T-helper 2 cell treated with Interferon-gamma antibody and Interleukin-4, amounts not matched to agents 5 μg/mL and 100 μg/mL, for 36 hours (primary cell): ENCODE data around the gene GPRC5C.
A peak's percentile ranks its signal among the peaks of the same experiment; 100 is the strongest.

Experiments
- DNase-seq: peaks from one replicate; pipeline ENCODE4 v3.0.0; 2021; ENCODE audit warnings: low spot score
- H3K27ac Mint-ChIP-seq: one replicate; pipeline ENCODE4 v1.8.0; 2021; ENCODE audit warnings: mild to moderate bottlenecking, mixed read lengths
- H3K27me3 Mint-ChIP-seq: one replicate; pipeline ENCODE4 v1.8.0; 2021; ENCODE audit warnings: low read depth, mixed read lengths
- H3K36me3 Mint-ChIP-seq: one replicate; pipeline ENCODE4 v1.8.0; 2021; ENCODE audit warnings: low read depth, mixed read lengths
- H3K4me1 Mint-ChIP-seq: one replicate; pipeline ENCODE4 v1.8.0; 2021; ENCODE audit warnings: low read depth, mixed read lengths
- H3K4me3 Mint-ChIP-seq: one replicate; pipeline ENCODE4 v1.8.0; 2022; ENCODE audit warnings: mild to moderate bottlenecking, moderate library complexity, mixed read lengths
- H3K9me3 Mint-ChIP-seq: one replicate; pipeline ENCODE4 v1.8.0; 2021; ENCODE audit warnings: mixed read lengths

GPRC5C gene

GRCh38 chr17:74447628-74448159, 15.8 kb downstream of the GPRC5C start:
- Mint-ChIP-seq H3K9me3 (no peaks in the 10 kb centered on the region), H3K36me3 (no peaks in the 10 kb centered on the region), H3K4me3 (no peak overlapping the region), H3K27ac (no peak overlapping the region), H3K27me3 (peaks cover 3% of the 10 kb centered on the region), H3K4me1 (peaks cover 7% of the 10 kb centered on the region)
- DNase-seq, result no peak

GRCh38 chr17:74448756-74449155, 16.9 kb downstream of the GPRC5C start:
- Mint-ChIP-seq H3K4me1 (peaks cover 11% of the 10 kb centered on the region), H3K9me3 (no peaks in the 10 kb centered on the region), H3K4me3 (no peak overlapping the region), H3K27ac (no peak overlapping the region), H3K36me3 (no peaks in the 10 kb centered on the region), H3K27me3 (peaks cover 5% of the 10 kb centered on the region)
- DNase-seq, result no peak

- Mint-ChIP-seq H3K36me3 (no peaks in the 10 kb centered on the region), H3K4me3 (no peak overlapping the region), H3K9me3 (no peaks in the 10 kb centered on the region), H3K27ac (no peak overlapping the region), H3K4me1 (peaks cover 12% of the 10 kb centered on the region), H3K27me3 (peaks cover 5% of the 10 kb centered on the region)
- DNase-seq, result no peak
Observed at GRCh38 chr17:74449306-74449705, 17.4 kb downstream of the GPRC5C start.

- DNase-seq, result no peak
- H3K4me3 Mint-ChIP-seq, result no peak overlapping the region
- H3K36me3 Mint-ChIP-seq, result no peaks in the 10 kb centered on the region
- H3K9me3 Mint-ChIP-seq, result no peaks in the 10 kb centered on the region
- peaks cover 12% of the 10 kb centered on the region for H3K4me1 Mint-ChIP-seq
- no peak overlapping the region for H3K27ac Mint-ChIP-seq
- peaks cover 5% of the 10 kb centered on the region for H3K27me3 Mint-ChIP-seq
Observed at GRCh38 chr17:74449773-74450172, 17.9 kb downstream of the GPRC5C start.

- DNase-seq, result no peak
- Mint-ChIP-seq H3K4me1 (peaks cover 12% of the 10 kb centered on the region), H3K4me3 (no peak overlapping the region), H3K9me3 (no peaks in the 10 kb centered on the region), H3K36me3 (no peaks in the 10 kb centered on the region), H3K27ac (no peak overlapping the region), H3K27me3 (peaks cover 5% of the 10 kb centered on the region)
Observed at GRCh38 chr17:74450231-74450630, 18.3 kb downstream of the GPRC5C start.

- Mint-ChIP-seq H3K27me3 (peaks cover 5% of the 10 kb centered on the region), H3K4me1 (peaks cover 12% of the 10 kb centered on the region), H3K9me3 (no peaks in the 10 kb centered on the region), H3K27ac (no peak overlapping the region), H3K36me3 (no peaks in the 10 kb centered on the region), H3K4me3 (no peak overlapping the region)
- DNase-seq, result no peak
Observed at GRCh38 chr17:74450925-74451403, 19.1 kb downstream of the GPRC5C start.

GRCh38 chr17:74451557-74451956, 19.7 kb downstream of the GPRC5C start:
- Mint-ChIP-seq H3K9me3 (no peaks in the 10 kb centered on the region), H3K4me1 (peaks cover 12% of the 10 kb centered on the region), H3K27ac (no peak overlapping the region), H3K27me3 (peaks cover 5% of the 10 kb centered on the region), H3K36me3 (no peaks in the 10 kb centered on the region), H3K4me3 (no peak overlapping the region)
- DNase-seq, result no peak

GRCh38 chr17:74452033-74452840, 20.3 kb downstream of the GPRC5C start:
- Mint-ChIP-seq H3K27me3 (peaks cover 5% of the 10 kb centered on the region), H3K4me3 (peak overlapping the region; percentile 22), H3K9me3 (no peaks in the 10 kb centered on the region), H3K36me3 (no peaks in the 10 kb centered on the region), H3K4me1 (peaks cover 16% of the 10 kb centered on the region), H3K27ac (peak overlapping the region; percentile 6)
- DNase-seq, result no peak

- Mint-ChIP-seq H3K4me1 (peaks cover 20% of the 10 kb centered on the region), H3K4me3 (peak overlapping the region; percentile 22), H3K27me3 (peaks cover 5% of the 10 kb centered on the region), H3K36me3 (no peaks in the 10 kb centered on the region), H3K27ac (no peak overlapping the region), H3K9me3 (no peaks in the 10 kb centered on the region)
- no peak for DNase-seq
Observed at GRCh38 chr17:74452841-74453661, 21.2 kb downstream of the GPRC5C start.

- Mint-ChIP-seq H3K4me1 (peaks cover 24% of the 10 kb centered on the region), H3K27ac (no peak overlapping the region), H3K36me3 (no peaks in the 10 kb centered on the region), H3K4me3 (no peak overlapping the region), H3K9me3 (no peaks in the 10 kb centered on the region), H3K27me3 (peaks cover 10% of the 10 kb centered on the region)
- no peak for DNase-seq
Observed at GRCh38 chr17:74453665-74454196, 21.8 kb downstream of the GPRC5C start.

- Mint-ChIP-seq H3K36me3 (no peaks in the 10 kb centered on the region), H3K27ac (no peak overlapping the region), H3K9me3 (no peaks in the 10 kb centered on the region), H3K4me3 (peak overlapping the region; percentile 47), H3K27me3 (peaks cover 12% of the 10 kb centered on the region), H3K4me1 (peaks cover 27% of the 10 kb centered on the region)
- peak; percentile 79 for DNase-seq
Observed at GRCh38 chr17:74454197-74455024, 22.5 kb downstream of the GPRC5C start.

- Mint-ChIP-seq H3K9me3 (no peaks in the 10 kb centered on the region), H3K36me3 (no peaks in the 10 kb centered on the region), H3K27me3 (peaks cover 12% of the 10 kb centered on the region), H3K4me1 (peaks cover 28% of the 10 kb centered on the region), H3K27ac (no peak overlapping the region), H3K4me3 (no peak overlapping the region)
- no peak for DNase-seq
Observed at GRCh38 chr17:74455025-74455545, 23.2 kb downstream of the GPRC5C start.

- Mint-ChIP-seq H3K27me3 (peaks cover 14% of the 10 kb centered on the region), H3K9me3 (no peaks in the 10 kb centered on the region), H3K4me1 (peaks cover 29% of the 10 kb centered on the region), H3K27ac (no peak overlapping the region), H3K36me3 (no peaks in the 10 kb centered on the region), H3K4me3 (no peak overlapping the region)
- no peak for DNase-seq
Observed at GRCh38 chr17:74455821-74456220, 23.9 kb downstream of the GPRC5C start.
